ENCODE results near the gene PHF2.

The PHF2 gene

DNA sequence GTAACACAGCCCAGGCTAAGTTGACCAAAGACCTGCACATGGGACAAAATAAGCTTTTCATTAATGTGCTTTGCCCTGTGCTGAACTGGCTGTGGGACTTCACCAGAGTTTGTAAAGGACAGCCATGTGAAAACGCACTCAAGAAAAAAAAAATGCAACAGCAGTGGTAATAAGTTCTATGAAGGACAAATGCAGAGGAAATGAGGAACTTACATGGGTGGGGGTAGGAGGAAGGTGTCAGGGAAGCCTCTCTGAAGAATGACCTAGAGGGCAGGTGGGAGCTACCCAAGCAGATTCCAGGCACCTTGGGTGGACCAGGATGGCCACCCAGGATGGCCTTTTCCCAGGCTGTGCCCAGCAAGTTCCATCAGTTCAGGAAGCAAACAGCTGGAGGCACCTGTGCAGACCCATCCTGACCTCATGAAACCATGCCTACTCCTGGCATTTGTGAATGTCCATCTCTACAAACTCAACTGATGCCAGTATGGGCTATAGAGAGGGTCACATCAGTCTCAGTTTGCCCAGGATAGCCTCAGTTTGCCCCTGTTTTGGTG is 6.7 kb upstream of the PHF2 start:
- Histone ChIP-seq H3K9ac (ENCODE audit: low read length) (no peak overlapping the region), H3K4me1 (ENCODE audit: insufficient read depth, low read length) (peaks cover 15% of the 10 kb centered on the region), H3K27me3 (ENCODE audit: control insufficient read depth in 1 of 2, insufficient read depth in 2 of 2, low read length in 2 of 2) (no peaks in the 10 kb centered on the region), H3K36me3 (ENCODE audit: insufficient read depth, low read length) (peaks cover under 1% of the 10 kb centered on the region), H3K9me3 (ENCODE audit: low read length) (no peaks in the 10 kb centered on the region), H3K27ac (ENCODE audit: low read depth, low read length) (no peak overlapping the region), H3K4me3 (ENCODE audit: low read depth in 1 of 2, low read length in 2 of 2) (no peak overlapping the region)

DNA sequence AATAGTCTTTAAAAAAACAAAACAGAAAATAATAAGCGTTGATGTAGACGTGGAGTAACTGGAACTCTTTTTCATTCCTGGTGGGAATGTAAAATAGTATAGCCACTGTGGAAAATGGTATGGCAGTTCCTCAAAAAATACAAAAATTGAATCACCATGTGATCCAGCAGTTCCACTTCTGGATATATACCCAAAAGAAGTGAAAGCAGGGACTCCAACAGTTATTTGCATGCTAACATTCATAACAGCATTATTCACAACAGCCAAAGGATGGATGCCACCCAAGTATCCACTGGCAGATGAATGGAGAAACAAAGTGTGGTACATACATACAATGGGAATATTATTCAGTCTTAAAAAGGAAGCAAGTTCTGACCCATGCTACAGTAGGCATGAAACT is 4.2 kb upstream of the PHF2 start:
- no peak overlapping the region for H3K4me3 ChIP-seq (ENCODE audit: low read depth in 1 of 2, low read length in 2 of 2)
- no peak overlapping the region for H3K27ac ChIP-seq (ENCODE audit: low read depth, low read length)
- peaks cover 18% of the 10 kb centered on the region for H3K4me1 ChIP-seq (ENCODE audit: insufficient read depth, low read length)
- no peaks in the 10 kb centered on the region for H3K9me3 ChIP-seq (ENCODE audit: low read length)
- H3K27me3 ChIP-seq (ENCODE audit: control insufficient read depth in 1 of 2, insufficient read depth in 2 of 2, low read length in 2 of 2): no peaks in the 10 kb centered on the region
- H3K36me3 ChIP-seq (ENCODE audit: insufficient read depth, low read length): no peaks in the 10 kb centered on the region
- no peak overlapping the region for H3K9ac ChIP-seq (ENCODE audit: low read length)

DNA sequence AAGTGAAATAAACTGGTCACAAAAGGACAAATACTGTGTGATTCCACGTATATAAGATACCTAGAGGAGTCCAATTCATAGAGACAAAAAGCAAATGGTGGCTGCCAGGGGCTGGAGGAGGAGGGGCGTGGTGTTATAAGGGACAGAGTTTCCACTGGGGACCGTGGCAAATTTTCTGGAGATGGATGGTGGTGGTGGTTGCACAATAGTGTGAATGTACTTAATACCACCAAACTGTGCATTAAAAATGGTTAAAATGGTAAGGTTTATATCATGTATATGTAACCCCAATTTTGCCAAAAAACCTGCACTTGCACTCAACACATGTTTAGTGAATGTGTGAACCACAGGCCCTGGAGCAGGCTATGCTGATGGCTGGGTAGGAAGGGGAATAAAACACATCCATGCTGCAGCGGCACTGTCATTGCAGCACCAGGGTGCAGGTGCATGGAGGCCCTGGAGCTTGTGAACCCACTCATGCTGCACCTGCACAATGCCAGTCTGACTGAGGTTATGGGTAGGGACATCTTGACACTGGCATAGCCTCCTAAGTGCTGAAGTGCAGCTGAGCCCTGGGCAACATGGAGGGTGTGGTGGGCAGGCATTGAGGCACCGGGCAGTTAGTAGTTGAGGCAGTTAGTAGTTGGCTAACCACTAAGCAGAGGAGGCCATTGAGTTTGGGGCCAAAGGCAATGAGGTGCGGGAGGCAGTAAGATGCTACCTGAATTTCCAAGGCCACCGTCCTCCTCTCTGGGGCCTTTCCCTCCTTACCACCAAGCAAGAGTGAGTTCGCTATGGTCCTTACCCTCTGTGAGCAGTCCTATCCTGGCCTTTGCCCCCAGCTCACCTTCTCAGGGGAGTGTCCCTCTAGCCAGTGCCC is 3.5 kb upstream of the PHF2 start:
- Histone ChIP-seq H3K27me3 (ENCODE audit: control insufficient read depth in 1 of 2, insufficient read depth in 2 of 2, low read length in 2 of 2) (no peaks in the 10 kb centered on the region), H3K36me3 (ENCODE audit: insufficient read depth, low read length) (no peaks in the 10 kb centered on the region), H3K4me3 (ENCODE audit: low read depth in 1 of 2, low read length in 2 of 2) (no peak overlapping the region), H3K27ac (ENCODE audit: low read depth, low read length) (no peak overlapping the region), H3K4me1 (ENCODE audit: insufficient read depth, low read length) (peaks cover 17% of the 10 kb centered on the region), H3K9ac (ENCODE audit: low read length) (no peak overlapping the region), H3K9me3 (ENCODE audit: low read length) (no peaks in the 10 kb centered on the region)

DNA sequence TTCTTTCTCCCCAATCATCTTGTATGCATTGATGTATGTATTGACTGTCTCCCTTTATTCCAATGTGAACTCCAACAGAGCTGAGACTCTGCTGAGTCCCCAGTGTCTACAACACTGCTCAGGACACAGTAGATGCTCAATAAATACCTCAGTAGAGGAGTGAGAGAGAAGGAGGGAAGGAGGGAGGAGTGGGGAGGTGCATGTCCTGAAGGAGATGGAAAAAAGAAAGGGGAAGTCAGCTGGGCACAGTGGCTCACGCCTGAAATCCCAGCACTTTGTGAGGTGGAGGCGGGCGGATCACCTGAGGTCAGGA is 2.9 kb upstream of the PHF2 start:
- Histone ChIP-seq H3K36me3 (ENCODE audit: insufficient read depth, low read length) (no peaks in the 10 kb centered on the region), H3K9ac (ENCODE audit: low read length) (no peak overlapping the region), H3K9me3 (ENCODE audit: low read length) (no peaks in the 10 kb centered on the region), H3K27me3 (ENCODE audit: control insufficient read depth in 1 of 2, insufficient read depth in 2 of 2, low read length in 2 of 2) (no peaks in the 10 kb centered on the region), H3K4me1 (ENCODE audit: insufficient read depth, low read length) (peaks cover 23% of the 10 kb centered on the region), H3K27ac (ENCODE audit: low read depth, low read length) (no peak overlapping the region), H3K4me3 (ENCODE audit: low read depth in 1 of 2, low read length in 2 of 2) (no peak overlapping the region)

DNA sequence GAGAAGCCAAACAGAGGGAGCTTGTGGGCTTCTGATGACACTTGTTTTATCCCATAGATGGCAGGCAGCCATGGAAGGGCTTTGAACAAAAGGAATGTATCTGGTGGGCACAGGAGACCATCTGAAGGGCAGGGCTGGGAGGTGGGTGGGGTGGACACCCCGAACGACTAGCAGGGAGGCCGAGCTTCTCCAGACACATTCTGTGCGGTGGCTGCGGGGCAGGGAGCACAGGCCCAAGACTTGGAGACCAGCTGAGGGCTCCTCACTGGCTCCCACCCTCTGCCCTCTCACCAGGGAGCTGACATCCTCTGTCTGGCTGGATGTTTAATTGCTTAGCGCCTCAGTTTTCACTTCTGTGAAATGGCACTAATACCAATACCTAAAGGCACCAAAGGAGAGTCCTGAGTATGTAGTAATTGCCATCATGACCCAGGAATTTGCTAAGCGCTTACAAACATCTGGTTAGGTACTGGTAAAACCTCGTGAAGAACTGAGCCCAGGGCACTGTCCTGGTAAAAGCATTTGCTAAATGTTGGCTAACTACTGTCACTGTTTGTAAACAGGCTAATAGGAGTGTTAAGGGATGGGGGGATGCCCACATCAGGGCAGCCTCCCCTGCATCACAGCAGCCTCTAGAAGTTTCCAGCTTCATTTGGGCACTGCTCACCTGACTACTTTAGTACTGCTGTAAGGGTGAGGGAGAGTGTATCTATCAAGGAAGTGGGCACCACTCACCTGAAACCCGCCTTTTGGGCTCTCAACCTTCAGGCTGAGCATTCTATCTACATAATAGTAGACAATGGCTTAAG is 2.1 kb upstream of the PHF2 start:
- H3K4me1 ChIP-seq (ENCODE audit: insufficient read depth, low read length): peaks cover 30% of the 10 kb centered on the region
- no peak overlapping the region for H3K4me3 ChIP-seq (ENCODE audit: low read depth in 1 of 2, low read length in 2 of 2)
- H3K27ac ChIP-seq (ENCODE audit: low read depth, low read length): no peak overlapping the region
- H3K27me3 ChIP-seq (ENCODE audit: control insufficient read depth in 1 of 2, insufficient read depth in 2 of 2, low read length in 2 of 2): no peaks in the 10 kb centered on the region
- no peaks in the 10 kb centered on the region for H3K9me3 ChIP-seq (ENCODE audit: low read length)
- H3K36me3 ChIP-seq (ENCODE audit: insufficient read depth, low read length): no peaks in the 10 kb centered on the region
- H3K9ac ChIP-seq (ENCODE audit: low read length): no peak overlapping the region

DNA sequence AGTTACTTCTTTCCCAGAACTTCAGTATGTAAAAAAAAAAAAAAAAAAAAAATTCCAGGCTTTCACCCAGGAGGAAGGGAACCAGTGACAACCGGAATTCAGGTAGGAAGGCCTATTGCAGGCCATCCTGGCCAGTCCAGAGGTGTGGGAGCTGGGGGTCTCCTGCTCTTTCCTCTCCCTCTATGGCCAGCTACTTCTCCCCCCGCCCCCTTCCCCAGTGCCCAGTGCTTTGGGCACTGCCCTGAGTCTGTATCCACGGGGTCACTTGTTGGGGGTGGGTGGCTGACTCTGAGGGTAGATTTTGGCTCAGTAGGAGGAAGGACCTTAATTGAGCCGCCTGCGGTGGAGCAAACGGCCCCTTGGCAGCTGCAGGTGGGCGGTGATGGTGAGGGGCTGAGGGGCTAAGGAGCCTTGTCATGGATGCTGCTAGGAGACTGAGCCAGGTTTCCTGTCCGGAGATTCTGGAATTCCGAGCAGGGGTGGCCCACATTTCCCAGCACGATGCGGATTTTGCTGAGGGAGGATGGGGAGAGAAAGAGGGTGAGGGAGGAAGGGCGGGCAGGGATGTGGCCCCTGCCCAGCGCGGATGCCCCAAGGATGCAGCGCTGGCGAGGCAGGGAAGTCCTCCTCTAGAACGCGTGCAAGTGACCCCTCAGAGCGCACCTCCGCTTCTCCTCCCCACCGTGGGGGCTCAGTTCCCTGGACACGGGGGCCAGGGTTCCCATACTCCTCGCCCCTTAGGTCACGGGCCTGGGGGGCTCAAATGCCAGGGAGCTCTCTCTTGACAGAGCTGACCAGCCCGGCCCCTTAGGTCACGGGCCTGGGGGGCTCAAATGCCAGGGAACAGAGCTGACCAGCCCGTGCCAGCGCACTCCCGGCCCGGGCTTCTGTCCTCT is 1.2 kb upstream of the PHF2 start:
- Histone ChIP-seq H3K27me3 (ENCODE audit: control insufficient read depth in 1 of 2, insufficient read depth in 2 of 2, low read length in 2 of 2) (no peaks in the 10 kb centered on the region), H3K27ac (ENCODE audit: low read depth, low read length) (peak overlapping the region; percentile 92), H3K9ac (ENCODE audit: low read length) (peak overlapping the region; percentile 71), H3K36me3 (ENCODE audit: insufficient read depth, low read length) (no peaks in the 10 kb centered on the region), H3K4me1 (ENCODE audit: insufficient read depth, low read length) (peaks cover 39% of the 10 kb centered on the region), H3K4me3 (ENCODE audit: low read depth in 1 of 2, low read length in 2 of 2) (peak overlapping the region; percentile 74 to 86), H3K9me3 (ENCODE audit: low read length) (no peaks in the 10 kb centered on the region)

DNA sequence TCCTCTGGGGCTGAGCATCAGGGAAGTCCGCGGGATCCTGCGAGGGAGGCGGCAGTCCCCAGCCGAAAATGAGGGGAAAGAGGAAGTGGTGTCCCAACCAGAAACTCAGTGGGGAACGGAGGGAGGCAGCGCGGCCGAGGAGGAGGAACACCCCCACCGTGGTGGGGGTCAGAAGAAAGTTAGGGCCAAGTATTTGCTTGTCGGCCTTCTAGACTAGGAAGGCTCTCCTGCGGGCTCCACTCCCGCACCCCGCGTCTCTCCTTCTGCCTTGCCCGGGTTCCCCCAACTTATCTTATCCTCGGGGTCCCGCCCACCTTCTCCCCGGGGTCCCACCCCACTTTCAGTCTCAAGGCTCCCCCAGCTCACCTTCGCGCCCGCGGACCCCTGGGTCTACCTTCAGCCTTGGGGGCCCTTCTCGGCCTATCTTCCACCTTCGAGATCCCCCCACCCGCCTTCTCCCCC is 557 bp upstream of the PHF2 start:
- Histone ChIP-seq H3K9ac (ENCODE audit: low read length) (peak overlapping the region; percentile 71), H3K27me3 (ENCODE audit: control insufficient read depth in 1 of 2, insufficient read depth in 2 of 2, low read length in 2 of 2) (no peaks in the 10 kb centered on the region), H3K9me3 (ENCODE audit: low read length) (no peaks in the 10 kb centered on the region), H3K4me1 (ENCODE audit: insufficient read depth, low read length) (peaks cover 43% of the 10 kb centered on the region), H3K4me3 (ENCODE audit: low read depth in 1 of 2, low read length in 2 of 2) (peak overlapping the region; percentile 74 to 86), H3K36me3 (ENCODE audit: insufficient read depth, low read length) (no peaks in the 10 kb centered on the region), H3K27ac (ENCODE audit: low read depth, low read length) (peak overlapping the region; percentile 92)

DNA sequence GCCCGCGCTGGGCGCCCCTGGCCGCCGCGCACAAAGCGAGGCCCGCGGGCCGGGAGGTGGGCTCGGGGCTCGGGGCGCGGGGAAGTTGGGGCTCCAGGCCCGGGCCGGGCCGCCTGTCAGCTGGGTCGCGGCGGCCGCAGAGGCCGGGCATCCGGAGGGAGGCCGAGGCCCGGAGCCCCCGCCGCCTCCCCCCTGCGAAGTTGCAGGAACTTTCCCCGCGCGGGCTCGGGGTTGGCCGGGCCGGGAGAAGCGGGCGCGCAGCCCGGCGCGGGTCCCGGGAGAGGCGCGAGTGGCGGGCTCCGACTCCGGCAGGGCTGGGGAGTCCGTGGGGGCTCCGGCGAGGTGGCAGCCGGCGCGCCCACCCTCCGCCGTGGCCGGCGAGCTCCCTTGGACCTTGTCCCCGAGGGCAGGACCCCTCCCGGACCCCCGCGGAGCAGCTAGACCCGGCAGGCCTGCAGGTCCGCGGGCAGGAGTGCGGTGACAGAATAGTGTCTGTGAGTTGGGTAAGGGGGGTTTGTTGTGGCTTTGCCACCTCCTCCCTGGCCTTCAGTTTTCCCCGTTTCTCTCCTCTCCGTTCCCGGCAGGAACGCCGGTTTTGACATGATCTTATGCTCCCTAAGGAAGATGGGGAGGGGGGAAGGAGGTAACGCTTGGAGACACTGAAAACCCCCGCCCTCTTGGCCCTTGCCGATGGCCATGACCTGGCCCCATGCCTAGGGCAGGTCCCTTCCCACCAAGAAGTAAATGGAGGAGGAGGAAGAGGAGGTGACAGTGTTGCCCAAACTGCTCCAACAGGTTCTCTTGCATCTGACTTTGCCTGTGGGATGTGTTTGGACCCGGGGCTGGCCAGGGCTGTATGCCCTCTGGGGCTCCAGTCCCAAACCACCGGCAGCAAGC is 942 bp downstream of the PHF2 start:
- H3K4me3 ChIP-seq (ENCODE audit: low read depth in 1 of 2, low read length in 2 of 2): peak overlapping the region; percentile 79 to 81
- no peaks in the 10 kb centered on the region for H3K36me3 ChIP-seq (ENCODE audit: insufficient read depth, low read length)
- H3K27me3 ChIP-seq (ENCODE audit: control insufficient read depth in 1 of 2, insufficient read depth in 2 of 2, low read length in 2 of 2): no peaks in the 10 kb centered on the region
- H3K9ac ChIP-seq (ENCODE audit: low read length): peak overlapping the region; percentile 74
- peaks cover 53% of the 10 kb centered on the region for H3K4me1 ChIP-seq (ENCODE audit: insufficient read depth, low read length)
- no peaks in the 10 kb centered on the region for H3K9me3 ChIP-seq (ENCODE audit: low read length)
- peak overlapping the region; percentile 73 for H3K27ac ChIP-seq (ENCODE audit: low read depth, low read length)

DNA sequence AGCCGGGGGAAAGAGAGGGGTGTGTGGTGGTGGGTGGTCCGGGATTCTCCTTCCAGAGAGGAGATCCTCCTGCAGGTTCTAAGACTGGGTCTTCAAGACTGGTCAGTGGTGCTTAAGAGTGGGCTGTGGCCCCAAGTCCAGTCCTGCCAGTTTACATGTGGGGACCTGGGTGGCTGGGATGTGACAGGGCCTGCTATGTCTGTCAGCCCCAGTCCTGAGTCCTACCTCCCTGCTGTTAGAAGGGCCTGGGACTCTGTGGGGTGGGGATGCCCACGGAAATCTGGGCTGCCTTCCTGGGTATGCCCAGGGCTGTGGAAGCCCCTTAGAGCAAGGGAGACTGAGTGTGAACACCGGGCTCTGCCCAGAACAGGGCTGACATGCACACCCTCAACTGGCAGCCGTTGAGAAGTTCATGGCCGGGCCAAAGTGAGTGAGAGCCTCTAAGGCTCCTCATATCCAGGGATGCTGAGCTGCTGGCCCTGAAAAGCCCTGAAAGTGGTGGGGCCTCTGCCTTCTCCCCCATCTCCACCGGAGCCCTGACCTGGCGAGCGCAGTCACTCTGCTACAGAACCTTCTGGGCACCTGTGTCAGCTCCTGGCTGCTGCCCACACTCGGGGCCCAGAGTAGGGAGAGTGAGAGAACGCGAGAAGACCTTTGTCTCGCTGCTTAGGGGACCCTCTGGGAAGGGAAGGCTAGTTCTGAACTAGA is 1.7 kb downstream of the PHF2 start:
- Histone ChIP-seq H3K36me3 (ENCODE audit: insufficient read depth, low read length) (no peaks in the 10 kb centered on the region), H3K27ac (ENCODE audit: low read depth, low read length) (peak overlapping the region; percentile 73), H3K27me3 (ENCODE audit: control insufficient read depth in 1 of 2, insufficient read depth in 2 of 2, low read length in 2 of 2) (no peaks in the 10 kb centered on the region), H3K9me3 (ENCODE audit: low read length) (no peaks in the 10 kb centered on the region), H3K4me3 (ENCODE audit: low read depth in 1 of 2, low read length in 2 of 2) (peak overlapping the region; percentile 79 to 81), H3K9ac (ENCODE audit: low read length) (peak overlapping the region; percentile 74), H3K4me1 (ENCODE audit: insufficient read depth, low read length) (peaks cover 53% of the 10 kb centered on the region)

DNA sequence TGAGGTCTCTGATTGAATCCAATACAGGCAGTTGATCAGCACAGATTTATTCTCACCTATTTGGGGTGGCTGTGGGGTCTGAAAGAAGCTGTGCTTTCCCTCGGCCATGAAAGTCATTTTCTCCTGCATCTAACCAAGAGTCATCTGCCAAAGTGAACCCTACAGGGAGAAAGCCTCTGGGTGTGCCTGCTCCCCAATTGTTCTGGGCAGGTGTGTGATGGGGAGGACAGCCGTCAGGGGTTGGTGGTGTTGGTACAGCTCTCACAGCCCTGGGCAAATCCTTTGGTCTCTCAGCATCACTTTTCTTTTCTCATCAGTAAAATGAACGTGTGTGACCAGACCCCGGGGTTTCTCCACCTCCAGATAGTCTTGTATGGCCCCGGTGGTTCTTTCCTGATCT is 2.5 kb downstream of the PHF2 start:
- no peaks in the 10 kb centered on the region for H3K27me3 ChIP-seq (ENCODE audit: control insufficient read depth in 1 of 2, insufficient read depth in 2 of 2, low read length in 2 of 2)
- H3K9ac ChIP-seq (ENCODE audit: low read length): no peak overlapping the region
- H3K4me3 ChIP-seq (ENCODE audit: low read depth in 1 of 2, low read length in 2 of 2): no peak overlapping the region
- H3K36me3 ChIP-seq (ENCODE audit: insufficient read depth, low read length): no peaks in the 10 kb centered on the region
- H3K27ac ChIP-seq (ENCODE audit: low read depth, low read length): peak overlapping the region; percentile 1
- H3K4me1 ChIP-seq (ENCODE audit: insufficient read depth, low read length): peaks cover 53% of the 10 kb centered on the region
- H3K9me3 ChIP-seq (ENCODE audit: low read length): no peaks in the 10 kb centered on the region

Measured in muscle layer of colon (tissue), 2 donors.